Anterior cingulate cortex (tissue), 58 donors: ENCODE data around the gene ABLIM1.
A peak's percentile ranks its signal among the peaks of the same experiment; 100 is the strongest.

ENCODE experiments used
- DNase-seq, 58 donors: peaks; one replicate each; lab custom pipeline; 2025; lab: John Stamatoyannopoulos, UW

The ABLIM1 gene

GRCh38 chr10:114499630-114500190 lies 158.4 kb downstream of the ABLIM1 start:
- peak in 1 of 58 donors; percentile 33 for DNase-seq

GRCh38 chr10:114499116-114499515 lies 159.0 kb downstream of the ABLIM1 start:
- no peak for DNase-seq

- DNase-seq: no peak
These were observed 159.5 kb downstream of the ABLIM1 start for GRCh38 chr10:114498413-114499111.

GRCh38 chr10:114495303-114495702 lies 162.8 kb downstream of the ABLIM1 start:
- no peak for DNase-seq

- DNase-seq: no peak
These were observed 165.6 kb downstream of the ABLIM1 start for GRCh38 chr10:114492351-114493037.

- peak in 1 of 58 donors; percentile 18 for DNase-seq
These were observed 166.1 kb downstream of the ABLIM1 start for GRCh38 chr10:114491933-114492332.

- DNase-seq: peak in 1 of 58 donors; percentile 12
These were observed 166.7 kb downstream of the ABLIM1 start for GRCh38 chr10:114491419-114491818.

GRCh38 chr10:114489521-114490310 lies 168.4 kb downstream of the ABLIM1 start:
- peak in 8 of 58 donors; percentile 11 to 23 (median 14) for DNase-seq

- DNase-seq: no peak
These were observed 170.1 kb downstream of the ABLIM1 start for GRCh38 chr10:114487815-114488536.

- DNase-seq: no peak
These were observed 170.9 kb downstream of the ABLIM1 start for GRCh38 chr10:114486938-114487814.

GRCh38 chr10:114485696-114486400 lies 172.2 kb downstream of the ABLIM1 start:
- DNase-seq: no peak

- DNase-seq: peak in 2 of 58 donors; percentile 14 to 22
These were observed 174.5 kb downstream of the ABLIM1 start for GRCh38 chr10:114483575-114483974.

GRCh38 chr10:114482480-114483304 lies 175.4 kb downstream of the ABLIM1 start:
- DNase-seq: no peak

- no peak for DNase-seq
These were observed 177.0 kb downstream of the ABLIM1 start for GRCh38 chr10:114481055-114481454.

- no peak for DNase-seq
These were observed 178.2 kb downstream of the ABLIM1 start for GRCh38 chr10:114479836-114480235.

GRCh38 chr10:114479307-114479706 lies 178.8 kb downstream of the ABLIM1 start:
- DNase-seq: no peak

GRCh38 chr10:114478281-114478680 lies 179.8 kb downstream of the ABLIM1 start:
- no peak for DNase-seq

GRCh38 chr10:114477285-114477684 lies 180.8 kb downstream of the ABLIM1 start:
- no peak for DNase-seq
